Body of pancreas (tissue), 4 donors: ENCODE measurements around the gene PTPN1.

Source experiments
- CTCF ChIP-seq, 7 experiments: fragments of 450-650 bp in 4 of 7; fragments of 200-600 bp in 3 of 7; sonication (generic) in 3 of 7; IDR thresholded peaks; one replicate each; pipeline ENCODE4 v1.5.1; 2016 to 2019; ENCODE audit warnings: antibody characterized with exemption in 7 of 7
- POLR2A ChIP-seq, 3 donors: fragments of 450-650 bp; IDR thresholded peaks; one replicate each; pipeline ENCODE4 v1.6.1; 2016; ENCODE audit warnings: antibody characterized with exemption in 3 of 3, mild to moderate bottlenecking in 2 of 3

GRCh38 chr20:50514035-50514337 lies 3.8 kb downstream of the PTPN1 start:
- TF ChIP-seq POLR2A (IDR thresholded peaks at IDR 0.05) = no peak
- no peak for TF ChIP-seq CTCF (IDR thresholded peaks at IDR 0.05)
